Ramos (cell line): Measurements from ENCODE around the gene KCNH6.

Source experiments
- in situ Hi-C: fragments of 300-500 bp; cut with MboI; formaldehyde crosslinking; loops from one replicate; pipeline ENCODE4 v1.14.3; 2022; ENCODE audit warnings: low sequenced_read_pairs; ENCODE audit not compliant: unreplicated experiment

The KCNH6 gene

DNA sequence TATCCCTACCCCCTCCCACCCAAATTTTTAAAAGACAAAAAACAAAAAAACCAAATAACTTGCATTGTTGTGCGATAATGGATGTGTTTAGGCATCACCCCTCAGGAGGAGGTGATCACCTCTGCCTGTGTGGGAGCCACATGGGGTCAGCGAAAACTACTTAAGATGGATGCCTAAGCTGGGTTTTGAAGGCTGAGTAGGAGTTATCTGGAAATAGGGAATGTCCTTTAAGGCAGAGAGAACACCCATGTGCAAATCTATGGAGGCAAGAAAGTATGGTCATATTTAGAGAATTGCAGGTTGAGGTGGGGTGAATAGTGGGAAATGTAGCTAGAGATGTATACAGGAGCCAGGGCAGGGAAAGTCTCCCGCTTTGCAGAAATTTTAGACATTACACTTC, 72.0 kb downstream of the KCNH6 start:
- in situ Hi-C loops = no loop called here
